Measurements from ENCODE around the gene BCL2L1. TPM values are rescaled to one million over a fixed set of nuclear protein-coding genes. Genes with fewer than 3 reads are reported as not detected.

Gene BCL2L1
- polyA plus RNA-seq, 1 donor from 2014 or later = 125 TPM

DNA sequence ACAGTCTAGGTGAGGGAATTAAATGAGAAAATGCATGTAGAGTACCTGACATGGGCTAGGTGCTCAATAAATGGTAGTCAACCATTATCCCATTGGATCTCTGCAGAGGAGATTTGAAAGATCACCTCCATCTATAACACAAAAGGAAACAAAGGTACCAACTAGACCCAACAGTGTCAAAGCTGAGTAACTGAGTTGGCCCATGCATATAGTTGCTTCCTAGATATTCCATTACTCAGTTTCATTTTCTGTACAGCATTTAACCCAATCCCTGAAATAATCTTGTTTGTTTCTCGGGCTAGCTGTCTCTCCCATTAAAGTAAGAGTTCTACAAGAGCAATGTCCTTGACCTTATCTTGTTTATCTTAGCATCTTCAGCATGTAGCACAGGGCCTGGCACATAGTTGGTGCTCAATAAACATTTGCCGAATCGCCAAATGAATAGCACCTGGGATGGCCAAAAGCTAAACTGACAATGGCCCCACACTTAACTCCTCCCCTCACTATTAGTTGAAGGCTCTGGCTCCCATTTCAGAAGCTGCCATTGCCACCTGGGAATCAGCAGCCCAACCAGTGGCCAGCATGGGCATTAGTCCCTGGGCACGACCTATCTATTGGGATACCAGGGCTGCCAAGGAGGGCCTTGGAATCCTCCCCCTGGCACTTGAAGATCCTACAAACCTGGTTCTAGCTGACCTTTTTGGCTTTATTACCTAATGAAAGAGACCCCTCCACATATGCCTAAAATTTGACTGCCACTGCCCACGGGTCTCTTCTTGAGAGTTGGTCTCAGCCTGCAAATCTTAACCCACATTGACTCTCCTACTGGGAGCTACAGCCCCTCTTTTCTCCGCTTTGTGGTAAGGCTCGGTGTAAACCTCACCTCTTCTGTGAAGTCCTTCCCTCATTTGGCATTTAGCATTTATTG is 22.6 kb downstream of the BCL2L1 start:
- H4K20me1 ChIP-seq (ENCODE audit: insufficient read depth) = no peaks in the 10 kb centered on the region
- H2AFZ ChIP-seq (ENCODE audit: low read depth, low read length) = no peak overlapping the region
- peaks cover 14% of the 10 kb centered on the region for H3K36me3 ChIP-seq (ENCODE audit: insufficient read depth, low read length)
- no peaks in the 10 kb centered on the region for H3K9me2 ChIP-seq (ENCODE audit: insufficient read depth, low read length)
- H3K79me2 ChIP-seq (replicated peaks; ENCODE audit: insufficient read depth, low read length) = peaks cover 35% of the 10 kb centered on the region
- TF ChIP-seq POLR2AphosphoS5 (IDR thresholded peaks at IDR 0.05) = no peak
- TF ChIP-seq SMC3 (conservative IDR thresholded peaks at IDR 0.05; ENCODE audit: poor library complexity) = no peak
- TF ChIP-seq EP300 (conservative IDR thresholded peaks at IDR 0.05; ENCODE audit: poor library complexity, severe bottlenecking) = no peak
- TF ChIP-seq, protein P1, sequence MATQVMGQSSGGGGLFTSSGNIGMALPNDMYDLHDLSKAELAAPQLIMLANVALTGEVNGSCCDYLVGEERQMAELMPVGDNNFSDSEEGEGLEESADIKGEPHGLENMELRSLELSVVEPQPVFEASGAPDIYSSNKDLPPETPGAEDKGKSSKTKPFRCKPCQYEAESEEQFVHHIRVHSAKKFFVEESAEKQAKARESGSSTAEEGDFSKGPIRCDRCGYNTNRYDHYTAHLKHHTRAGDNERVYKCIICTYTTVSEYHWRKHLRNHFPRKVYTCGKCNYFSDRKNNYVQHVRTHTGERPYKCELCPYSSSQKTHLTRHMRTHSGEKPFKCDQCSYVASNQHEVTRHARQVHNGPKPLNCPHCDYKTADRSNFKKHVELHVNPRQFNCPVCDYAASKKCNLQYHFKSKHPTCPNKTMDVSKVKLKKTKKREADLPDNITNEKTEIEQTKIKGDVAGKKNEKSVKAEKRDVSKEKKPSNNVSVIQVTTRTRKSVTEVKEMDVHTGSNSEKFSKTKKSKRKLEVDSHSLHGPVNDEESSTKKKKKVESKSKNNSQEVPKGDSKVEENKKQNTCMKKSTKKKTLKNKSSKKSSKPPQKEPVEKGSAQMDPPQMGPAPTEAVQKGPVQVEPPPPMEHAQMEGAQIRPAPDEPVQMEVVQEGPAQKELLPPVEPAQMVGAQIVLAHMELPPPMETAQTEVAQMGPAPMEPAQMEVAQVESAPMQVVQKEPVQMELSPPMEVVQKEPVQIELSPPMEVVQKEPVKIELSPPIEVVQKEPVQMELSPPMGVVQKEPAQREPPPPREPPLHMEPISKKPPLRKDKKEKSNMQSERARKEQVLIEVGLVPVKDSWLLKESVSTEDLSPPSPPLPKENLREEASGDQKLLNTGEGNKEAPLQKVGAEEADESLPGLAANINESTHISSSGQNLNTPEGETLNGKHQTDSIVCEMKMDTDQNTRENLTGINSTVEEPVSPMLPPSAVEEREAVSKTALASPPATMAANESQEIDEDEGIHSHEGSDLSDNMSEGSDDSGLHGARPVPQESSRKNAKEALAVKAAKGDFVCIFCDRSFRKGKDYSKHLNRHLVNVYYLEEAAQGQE (IDR thresholded peaks at IDR 0.05; ENCODE audit: borderline replicate concordance) = no peak
- no peak for TF ChIP-seq EZH2 (IDR thresholded peaks at IDR 0.05; ENCODE audit: borderline replicate concordance, insufficient read depth, low read length, poor library complexity, severe bottlenecking)
- no peak for TF ChIP-seq MXI1 (conservative IDR thresholded peaks at IDR 0.05; ENCODE audit: poor library complexity, severe bottlenecking)
- no peak for TF ChIP-seq RAD21 (conservative IDR thresholded peaks at IDR 0.05)
- TF ChIP-seq TAF1 (IDR thresholded peaks at IDR 0.05; ENCODE audit: low read depth) = no peak
- TF ChIP-seq, protein P2, sequence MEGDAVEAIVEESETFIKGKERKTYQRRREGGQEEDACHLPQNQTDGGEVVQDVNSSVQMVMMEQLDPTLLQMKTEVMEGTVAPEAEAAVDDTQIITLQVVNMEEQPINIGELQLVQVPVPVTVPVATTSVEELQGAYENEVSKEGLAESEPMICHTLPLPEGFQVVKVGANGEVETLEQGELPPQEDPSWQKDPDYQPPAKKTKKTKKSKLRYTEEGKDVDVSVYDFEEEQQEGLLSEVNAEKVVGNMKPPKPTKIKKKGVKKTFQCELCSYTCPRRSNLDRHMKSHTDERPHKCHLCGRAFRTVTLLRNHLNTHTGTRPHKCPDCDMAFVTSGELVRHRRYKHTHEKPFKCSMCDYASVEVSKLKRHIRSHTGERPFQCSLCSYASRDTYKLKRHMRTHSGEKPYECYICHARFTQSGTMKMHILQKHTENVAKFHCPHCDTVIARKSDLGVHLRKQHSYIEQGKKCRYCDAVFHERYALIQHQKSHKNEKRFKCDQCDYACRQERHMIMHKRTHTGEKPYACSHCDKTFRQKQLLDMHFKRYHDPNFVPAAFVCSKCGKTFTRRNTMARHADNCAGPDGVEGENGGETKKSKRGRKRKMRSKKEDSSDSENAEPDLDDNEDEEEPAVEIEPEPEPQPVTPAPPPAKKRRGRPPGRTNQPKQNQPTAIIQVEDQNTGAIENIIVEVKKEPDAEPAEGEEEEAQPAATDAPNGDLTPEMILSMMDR (IDR thresholded peaks at IDR 0.05; ENCODE audit: poor library complexity, severe bottlenecking) = no peak
- H3K4me3 ChIP-seq (ENCODE audit: low read length) = no peak overlapping the region
- no peak overlapping the region for H3K9ac ChIP-seq (ENCODE audit: low read length)
- no peaks in the 10 kb centered on the region for H3K27me3 ChIP-seq (ENCODE audit: insufficient read depth, low read depth, low read length)
- H3K9me3 ChIP-seq (ENCODE audit: low read length) = peaks cover 6% of the 10 kb centered on the region
- no peaks in the 10 kb centered on the region for H3F3A ChIP-seq (ENCODE audit: insufficient read depth, low read length, poor library complexity, severe bottlenecking)
- no peak overlapping the region for H3K27ac ChIP-seq (ENCODE audit: low read length)
- H3K4me2 ChIP-seq (ENCODE audit: low read length) = no peak overlapping the region

DNA sequence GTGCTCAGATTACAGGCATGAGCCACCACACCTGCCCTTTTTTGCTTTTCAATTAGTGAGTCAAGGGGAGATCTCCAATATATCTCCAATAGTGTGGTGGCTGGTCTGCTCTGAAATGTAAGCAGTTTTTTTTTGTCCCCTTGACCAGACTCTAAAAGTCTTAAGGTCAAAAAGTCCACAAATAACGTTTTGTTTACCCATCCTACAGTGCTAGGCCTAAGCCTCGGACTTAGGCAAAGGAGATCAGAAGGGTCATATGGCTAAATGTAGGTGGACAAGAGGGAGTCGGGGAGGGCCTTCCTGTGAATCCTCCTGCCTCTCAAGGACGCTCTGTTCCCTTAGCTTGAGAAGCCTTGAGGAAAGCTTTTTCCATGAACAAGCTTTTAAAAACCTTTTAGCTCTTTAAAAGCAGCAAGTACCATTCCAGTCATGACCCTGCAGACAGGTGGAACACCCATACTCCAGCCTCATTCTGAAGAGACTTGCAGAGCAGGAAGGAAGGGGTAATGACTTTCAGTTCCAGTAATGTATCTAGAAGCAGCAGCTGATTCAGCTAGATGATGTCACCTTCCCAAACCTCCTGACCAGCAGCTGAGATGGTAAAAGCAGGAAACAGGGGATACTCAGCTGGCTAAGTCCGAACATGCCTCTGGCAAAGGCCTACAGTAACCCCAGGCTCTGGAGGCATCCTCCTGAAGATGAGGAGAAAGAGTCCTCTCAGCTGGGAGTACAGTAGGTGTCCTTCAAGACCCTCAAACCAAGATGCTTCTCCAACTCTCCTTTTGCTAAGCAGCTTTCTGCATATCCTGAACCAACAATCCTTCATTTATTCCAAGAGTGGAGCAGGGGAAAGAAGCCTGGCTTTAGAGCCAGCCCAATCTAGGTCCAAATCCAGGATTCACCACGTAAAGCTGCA is 23.6 kb downstream of the BCL2L1 start:
- no peaks in the 10 kb centered on the region for H3F3A ChIP-seq (ENCODE audit: insufficient read depth, low read length, poor library complexity, severe bottlenecking)
- H3K79me2 ChIP-seq (replicated peaks; ENCODE audit: insufficient read depth, low read length) = peaks cover 30% of the 10 kb centered on the region
- H3K36me3 ChIP-seq (ENCODE audit: insufficient read depth, low read length) = peaks cover 14% of the 10 kb centered on the region
- no peaks in the 10 kb centered on the region for H4K20me1 ChIP-seq (ENCODE audit: insufficient read depth)
- H3K4me3 ChIP-seq (ENCODE audit: low read length) = no peak overlapping the region
- no peak overlapping the region for H3K9ac ChIP-seq (ENCODE audit: low read length)
- no peak overlapping the region for H2AFZ ChIP-seq (ENCODE audit: low read depth, low read length)
- no peaks in the 10 kb centered on the region for H3K9me2 ChIP-seq (ENCODE audit: insufficient read depth, low read length)
- TF ChIP-seq TAF1 (IDR thresholded peaks at IDR 0.05; ENCODE audit: low read depth) = no peak
- no peak for TF ChIP-seq RAD21 (conservative IDR thresholded peaks at IDR 0.05)
- TF ChIP-seq, protein P2 (IDR thresholded peaks at IDR 0.05; ENCODE audit: poor library complexity, severe bottlenecking) = no peak
- TF ChIP-seq POLR2AphosphoS5 (IDR thresholded peaks at IDR 0.05) = no peak
- no peak for TF ChIP-seq EZH2 (IDR thresholded peaks at IDR 0.05; ENCODE audit: borderline replicate concordance, insufficient read depth, low read length, poor library complexity, severe bottlenecking)
- no peak for TF ChIP-seq SMC3 (conservative IDR thresholded peaks at IDR 0.05; ENCODE audit: poor library complexity)
- no peak for TF ChIP-seq EP300 (conservative IDR thresholded peaks at IDR 0.05; ENCODE audit: poor library complexity, severe bottlenecking)
- H3K4me2 ChIP-seq (ENCODE audit: low read length) = no peak overlapping the region
- H3K9me3 ChIP-seq (ENCODE audit: low read length) = peaks cover 6% of the 10 kb centered on the region
- no peaks in the 10 kb centered on the region for H3K27me3 ChIP-seq (ENCODE audit: insufficient read depth, low read depth, low read length)
- H3K27ac ChIP-seq (ENCODE audit: low read length) = no peak overlapping the region
